NCI-H1092 treated with DMSO at 0.1 percent for 48 hours (cell line): ENCODE measurements around the gene ERAL1.
"Not testable (repeated sequence)": the region's sequence is repeated elsewhere in the genome, so short reads cannot be mapped to it uniquely, and the experiment has no call there.

Source experiments
- DNase-seq: peaks from one replicate; lab custom pipeline; 2025; lab: John Stamatoyannopoulos, UW

ERAL1 gene

DNA sequence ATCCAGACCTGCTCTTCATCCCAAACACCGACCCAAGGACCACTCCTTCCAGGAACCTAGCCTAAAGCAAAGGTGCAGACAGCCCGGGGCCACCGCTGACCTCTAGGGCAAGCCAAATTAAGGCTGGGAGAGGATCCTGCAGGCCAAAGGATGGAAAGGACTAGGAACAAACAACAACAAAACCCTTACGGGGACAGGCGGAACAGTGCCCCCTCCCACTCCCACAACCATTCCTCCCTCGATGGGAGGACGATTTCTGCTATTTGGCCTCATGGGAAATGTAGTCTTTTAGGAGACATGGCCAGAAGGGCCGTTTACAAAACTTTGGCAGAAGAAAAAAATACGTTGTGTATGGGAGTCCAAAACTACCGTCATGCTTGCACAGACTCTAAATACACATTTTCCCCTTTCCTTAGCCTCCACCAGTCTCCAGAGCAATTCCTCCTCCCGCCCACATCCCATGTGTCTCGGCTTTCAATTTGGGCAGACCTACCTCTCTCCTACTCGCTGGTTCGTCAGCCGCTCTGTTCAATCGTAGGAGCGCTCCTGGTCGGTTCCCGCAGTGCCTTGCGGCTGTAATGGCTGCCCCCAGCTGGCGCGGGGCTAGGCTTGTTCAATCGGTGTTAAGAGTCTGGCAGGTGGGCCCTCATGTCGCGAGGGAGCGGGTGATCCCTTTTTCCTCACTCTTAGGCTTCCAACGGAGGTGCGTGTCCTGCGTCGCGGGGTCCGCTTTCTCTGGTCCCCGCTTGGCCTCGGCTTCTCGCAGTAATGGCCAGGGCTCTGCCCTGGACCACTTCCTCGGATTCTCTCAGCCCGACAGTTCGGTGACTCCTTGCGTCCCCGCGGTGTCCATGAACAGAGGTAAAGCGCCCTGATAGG is at the start of gene ERAL1:
ERAL1 (plus strand) TSS at position 560 of the 879 bp plus-strand sequence; CDS start at position 579, 19 bp downstream.
- peak; percentile 89 for DNase-seq

DNA sequence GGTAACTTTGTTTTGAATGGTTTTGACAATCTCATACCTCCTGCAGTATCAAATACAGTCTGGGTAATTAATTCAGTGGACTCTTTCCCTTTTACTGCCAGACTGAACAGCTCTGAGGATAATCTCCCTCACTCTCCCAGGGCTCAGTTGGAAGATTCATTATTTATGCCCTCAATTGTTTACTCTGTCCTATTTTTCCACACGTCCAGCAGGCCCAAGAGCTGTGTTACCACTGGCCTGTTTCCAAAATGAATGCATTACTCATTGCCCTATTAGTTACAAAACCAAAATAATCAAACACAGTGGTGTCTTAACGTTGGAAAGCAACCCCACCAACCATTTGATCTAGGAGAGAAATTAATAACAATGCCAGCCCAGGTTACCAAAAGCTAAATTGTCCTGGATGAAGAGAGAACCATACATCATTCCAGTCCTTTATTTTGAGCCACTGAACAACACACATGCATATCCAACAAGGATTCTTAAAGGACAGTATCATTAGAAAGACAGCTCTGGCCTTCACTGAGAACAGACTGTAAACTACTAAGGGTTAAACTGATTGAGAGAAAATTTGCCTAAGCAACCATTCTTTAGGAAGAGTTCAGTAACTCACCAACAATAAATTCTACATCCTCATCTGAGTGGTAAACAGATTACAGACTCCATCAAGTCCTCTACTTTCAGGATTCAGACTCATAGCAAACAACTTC is 46.7 kb upstream of the ERAL1 start:
- DNase-seq = peak; percentile 64

DNA sequence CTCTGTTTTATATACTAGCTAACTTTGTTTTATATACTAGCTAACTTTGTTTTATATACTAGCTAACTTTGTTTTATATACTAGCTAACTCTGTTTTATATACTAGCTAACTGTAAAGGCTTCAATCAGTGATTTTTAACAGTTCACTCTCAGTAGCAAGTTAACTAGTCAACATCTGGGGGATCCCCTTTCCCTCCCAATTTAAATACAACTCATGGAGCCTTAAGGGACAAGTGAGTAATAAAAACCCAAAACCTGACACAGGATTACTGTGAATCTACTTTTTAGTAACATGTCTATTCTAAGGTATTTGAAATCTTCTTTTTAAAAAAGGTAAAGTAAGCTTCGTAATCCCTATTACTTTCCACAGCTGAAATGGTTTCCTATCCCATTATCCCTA is 44.4 kb upstream of the ERAL1 start:
- no peak for DNase-seq

DNA sequence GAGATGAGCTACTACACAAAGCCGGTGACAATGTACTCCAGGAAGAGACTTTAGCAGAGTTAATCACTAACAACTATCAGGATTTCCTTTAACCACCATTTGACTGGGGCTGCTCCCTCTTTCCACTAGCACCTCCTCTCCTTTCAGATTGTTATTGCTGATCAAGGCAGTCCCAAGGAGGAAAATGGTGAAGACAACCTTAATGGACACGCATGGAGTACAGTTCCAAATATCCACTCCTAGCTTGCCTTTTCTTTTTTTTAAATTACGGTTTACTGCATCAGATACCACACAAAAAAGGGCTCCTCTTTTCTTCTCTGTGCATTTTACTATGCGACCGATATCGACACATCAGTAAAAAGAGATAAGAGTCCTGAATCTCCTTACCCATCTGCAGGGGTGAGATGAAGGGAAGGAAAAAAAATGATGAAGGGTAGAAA is 43.1 kb upstream of the ERAL1 start:
- peak; percentile 49 for DNase-seq

DNA sequence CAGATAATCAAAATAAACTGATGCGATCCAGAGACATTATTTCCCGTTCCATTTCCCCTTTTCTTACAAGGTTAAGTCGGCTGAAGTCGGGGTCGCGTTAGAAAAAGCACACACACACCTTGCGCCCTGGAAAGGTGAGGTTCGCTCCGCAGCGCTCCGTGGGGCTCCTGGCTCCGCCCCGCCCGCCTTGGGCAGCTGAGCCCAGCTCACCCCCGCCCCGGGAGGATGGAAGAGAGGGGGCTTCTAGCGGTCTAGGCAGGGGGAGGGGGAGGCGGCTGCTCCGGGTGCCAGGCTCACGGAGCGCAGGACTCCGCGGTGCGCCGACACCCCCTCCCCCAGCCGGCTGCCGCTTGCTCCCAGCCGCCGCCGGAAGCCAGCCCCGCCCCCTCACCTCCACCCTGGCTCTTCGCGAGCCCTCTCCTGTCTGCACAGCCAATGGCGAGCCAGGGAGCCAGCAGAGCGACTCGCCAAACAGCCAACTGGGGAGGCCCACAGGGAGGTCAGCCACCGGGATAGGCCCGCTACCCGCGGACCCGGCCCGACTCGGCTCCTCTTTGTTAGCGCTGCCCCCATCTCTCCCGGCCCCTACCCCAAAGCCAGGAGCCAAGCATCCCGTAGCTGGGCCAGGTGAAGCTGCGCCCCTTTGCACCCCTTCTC is 42.6 kb upstream of the ERAL1 start:
- DNase-seq = peak; percentile 97

DNA sequence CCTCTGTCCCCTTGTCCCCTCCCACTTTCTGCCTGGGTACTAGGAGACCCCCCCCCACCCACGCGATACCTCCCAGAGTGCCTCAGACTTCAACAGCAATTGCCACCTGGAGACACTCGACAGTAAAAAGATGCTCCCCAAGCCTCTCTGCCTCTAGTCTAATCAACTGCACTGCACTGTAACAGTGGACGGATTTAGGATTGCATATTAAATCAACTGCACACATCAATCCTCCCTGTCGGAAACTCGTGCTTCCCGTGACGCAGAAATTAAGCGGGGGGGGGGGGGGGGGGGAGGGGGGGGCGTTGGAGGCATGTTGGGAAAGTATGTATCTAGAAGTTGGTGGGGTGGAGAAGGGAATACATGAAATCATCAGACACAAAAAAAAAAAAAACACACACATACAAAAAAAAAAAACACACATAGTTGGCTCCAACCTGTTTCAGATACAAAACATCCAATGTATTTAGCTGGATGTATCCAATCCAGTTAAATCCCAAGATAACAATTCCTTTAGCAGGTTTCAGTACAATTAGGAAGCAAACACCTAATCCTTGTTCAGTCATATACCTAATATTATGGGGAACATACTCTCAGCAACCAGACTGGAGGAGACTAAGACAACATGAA is 42.0 kb upstream of the ERAL1 start:
- peak; percentile 84 for DNase-seq

DNA sequence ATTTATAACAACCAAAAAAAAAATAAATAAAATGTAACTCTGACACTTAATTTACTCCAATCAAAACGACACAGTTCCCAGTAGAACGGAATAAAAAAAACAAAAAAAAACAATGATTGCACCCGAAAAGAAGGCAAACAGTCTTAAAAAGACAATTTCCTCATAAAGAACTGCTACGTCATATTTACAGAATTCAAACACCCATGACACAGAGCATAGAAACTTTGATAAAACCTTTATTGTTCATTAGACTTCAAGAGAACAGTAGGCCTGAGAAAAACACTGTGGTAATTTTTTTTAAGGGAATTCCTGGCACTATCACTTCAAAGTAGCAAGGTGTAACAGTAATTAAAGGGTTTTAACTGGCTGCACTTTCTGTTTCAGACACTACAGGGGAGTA is 38.3 kb upstream of the ERAL1 start:
- DNase-seq = no peak

DNA sequence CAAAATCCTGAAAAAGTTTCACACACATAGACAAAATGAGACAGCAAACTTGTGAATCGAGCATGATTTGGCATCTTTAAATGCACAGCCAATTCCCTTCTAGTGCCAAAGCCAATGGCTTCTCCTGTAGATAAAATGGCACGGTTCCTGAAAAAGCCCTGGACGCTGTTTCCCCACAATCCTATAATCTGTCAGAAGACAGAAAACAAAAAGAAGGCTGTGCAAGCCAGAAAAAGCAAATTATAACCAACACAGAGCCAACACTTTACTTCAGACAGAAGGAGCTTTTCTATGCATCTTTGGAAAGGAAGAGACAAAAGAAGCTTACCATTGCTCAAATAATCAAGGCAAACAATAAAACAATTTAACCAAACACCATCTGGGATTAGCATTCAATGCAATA is 36.0 kb upstream of the ERAL1 start:
- DNase-seq = no peak

DNA sequence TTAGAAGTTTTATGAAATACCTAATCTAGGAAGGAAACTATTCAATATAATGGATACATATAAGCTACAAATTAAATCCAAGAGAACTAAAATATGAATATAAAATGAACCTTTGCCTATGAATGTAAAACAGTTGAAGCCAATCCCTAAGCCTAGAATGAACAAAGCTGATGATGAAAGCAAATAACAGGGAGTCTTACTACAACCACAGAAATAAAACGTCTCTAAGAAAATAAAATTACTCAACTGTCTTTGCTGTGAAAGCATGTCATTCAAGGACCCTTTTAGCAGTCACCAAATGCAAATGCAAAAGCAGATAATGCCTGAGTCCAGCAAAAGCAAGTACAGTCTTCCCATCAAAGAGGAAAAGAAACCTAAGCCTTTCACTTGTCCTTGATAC is 35.2 kb upstream of the ERAL1 start:
- no peak for DNase-seq

DNA sequence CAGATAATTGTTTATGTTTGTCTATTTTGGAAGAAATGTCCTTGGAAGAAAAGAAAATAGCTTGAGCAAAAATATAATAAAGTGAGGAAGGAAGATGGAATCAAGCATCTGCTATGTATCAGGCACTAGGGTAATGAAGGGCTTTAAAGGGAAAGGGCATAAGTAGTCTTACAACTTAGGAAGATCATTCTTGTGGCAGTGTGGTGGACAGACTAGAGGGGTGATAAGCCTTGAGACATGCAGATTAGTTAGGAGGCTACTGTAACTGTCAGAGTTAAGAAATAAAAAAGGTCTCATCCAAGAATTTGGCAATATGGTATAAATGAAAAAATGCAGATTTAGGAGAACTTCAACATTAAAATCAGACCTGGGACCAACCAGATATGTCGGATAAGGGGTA is 27.1 kb upstream of the ERAL1 start:
- no peak for DNase-seq

DNA sequence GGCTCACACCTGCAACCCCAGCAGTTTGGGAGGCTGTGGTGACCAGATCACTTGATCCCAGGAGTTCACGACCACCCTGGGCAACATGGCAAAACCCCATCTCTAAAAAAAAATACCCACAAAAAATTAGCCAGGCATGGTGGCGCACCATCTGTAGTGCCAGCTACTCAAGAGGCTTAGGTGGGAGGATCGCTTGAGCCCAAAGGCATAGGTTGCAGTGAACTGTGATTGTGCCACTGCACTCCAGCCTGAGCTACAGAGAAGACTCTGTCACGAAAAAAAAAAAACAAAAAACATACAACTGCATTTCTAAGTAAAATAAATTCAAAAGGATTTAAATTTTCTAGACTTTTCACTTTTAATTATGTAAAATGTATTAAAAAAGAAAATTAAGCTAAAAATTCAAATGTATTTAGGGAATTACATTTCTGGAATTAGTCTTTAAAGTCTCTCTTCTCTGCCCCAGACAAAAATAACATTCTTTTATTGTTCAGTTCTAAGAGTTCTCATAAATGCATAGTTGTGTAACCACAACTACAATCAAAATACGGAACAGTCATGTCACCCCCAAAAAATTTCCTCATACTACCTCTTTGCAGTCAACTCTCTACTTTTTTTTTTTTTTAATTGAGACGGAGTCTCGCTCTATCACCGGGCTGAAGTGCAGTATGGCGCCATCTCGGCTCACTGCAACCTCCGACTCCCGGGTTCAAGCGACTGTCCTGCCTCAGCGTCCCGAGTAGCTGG is 26.3 kb upstream of the ERAL1 start:
- no peak for DNase-seq

DNA sequence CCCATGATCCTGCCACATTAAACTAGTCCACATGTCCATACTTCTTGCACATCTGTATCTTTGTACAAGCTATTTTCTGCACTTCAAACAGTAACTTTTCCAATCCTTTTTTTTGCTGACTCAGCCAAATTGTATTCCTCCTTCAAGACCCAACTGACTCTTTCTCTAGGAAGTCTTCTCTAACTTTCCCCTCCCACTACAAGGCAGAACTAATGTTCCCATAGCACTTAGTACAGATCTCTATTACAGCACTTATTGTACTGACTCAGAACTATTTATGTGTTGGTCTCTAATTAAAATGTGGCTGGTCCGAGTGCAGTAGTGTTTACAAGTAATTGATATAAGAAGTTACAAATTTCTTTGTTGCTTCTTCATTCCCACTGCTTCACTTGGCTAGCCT is 20.4 kb upstream of the ERAL1 start:
- DNase-seq = no peak

DNA sequence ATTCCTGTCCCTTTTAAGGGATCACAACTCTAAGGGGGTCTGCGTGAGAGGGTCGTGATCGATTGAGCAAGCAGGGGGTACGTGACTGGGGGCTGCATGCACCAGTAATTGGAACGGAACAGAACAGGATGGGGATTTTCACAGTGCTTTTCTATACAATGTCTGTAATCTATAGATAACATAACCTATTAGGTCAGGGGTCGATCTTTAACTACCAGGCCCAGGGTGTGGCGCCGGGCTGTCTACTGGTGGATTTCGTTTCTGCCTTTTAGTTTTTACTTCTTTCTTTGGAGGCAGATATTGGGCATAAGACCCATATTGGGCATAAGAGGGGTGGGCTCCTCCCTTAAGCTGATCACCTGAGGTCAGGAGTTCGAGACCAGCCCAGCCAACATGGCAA is 18.3 kb upstream of the ERAL1 start:
- not testable (repeated sequence) for DNase-seq

DNA sequence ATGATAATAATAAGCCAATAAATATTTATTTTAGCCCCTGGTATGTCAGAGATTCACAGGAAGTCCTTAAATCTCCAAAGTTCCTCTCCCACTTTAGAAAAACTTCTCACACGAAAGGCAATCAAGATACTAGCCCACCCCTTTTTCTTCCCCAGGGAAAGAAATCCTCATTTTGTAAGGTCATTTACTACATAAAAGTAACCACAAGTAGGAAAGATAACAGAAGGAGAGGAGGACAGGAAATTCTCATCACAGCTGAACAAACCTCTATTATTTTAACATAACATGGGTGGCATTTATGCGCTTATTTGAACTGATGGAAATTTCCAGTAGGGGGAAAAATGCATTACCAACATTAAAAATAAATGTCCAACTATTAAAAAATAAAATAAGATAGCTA is 15.6 kb upstream of the ERAL1 start:
- DNase-seq = no peak

DNA sequence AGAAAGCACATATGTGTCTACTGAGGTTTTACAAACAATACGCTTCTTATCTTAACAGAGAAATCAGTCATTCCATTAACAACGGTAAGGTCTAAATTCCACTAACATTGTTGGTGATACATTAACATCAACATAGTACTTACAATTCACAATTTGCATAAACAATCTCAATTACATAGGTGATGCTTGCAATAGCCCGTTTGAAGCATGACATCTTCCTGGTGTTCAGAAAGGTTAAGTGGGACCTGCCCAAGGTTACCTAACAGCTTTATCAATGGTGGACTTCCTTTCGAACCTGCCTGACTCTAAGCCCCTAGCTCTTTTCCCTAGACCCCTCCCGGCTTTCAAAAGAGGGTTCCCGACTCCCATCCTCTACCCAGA is 12.9 kb upstream of the ERAL1 start:
- no peak for DNase-seq

DNA sequence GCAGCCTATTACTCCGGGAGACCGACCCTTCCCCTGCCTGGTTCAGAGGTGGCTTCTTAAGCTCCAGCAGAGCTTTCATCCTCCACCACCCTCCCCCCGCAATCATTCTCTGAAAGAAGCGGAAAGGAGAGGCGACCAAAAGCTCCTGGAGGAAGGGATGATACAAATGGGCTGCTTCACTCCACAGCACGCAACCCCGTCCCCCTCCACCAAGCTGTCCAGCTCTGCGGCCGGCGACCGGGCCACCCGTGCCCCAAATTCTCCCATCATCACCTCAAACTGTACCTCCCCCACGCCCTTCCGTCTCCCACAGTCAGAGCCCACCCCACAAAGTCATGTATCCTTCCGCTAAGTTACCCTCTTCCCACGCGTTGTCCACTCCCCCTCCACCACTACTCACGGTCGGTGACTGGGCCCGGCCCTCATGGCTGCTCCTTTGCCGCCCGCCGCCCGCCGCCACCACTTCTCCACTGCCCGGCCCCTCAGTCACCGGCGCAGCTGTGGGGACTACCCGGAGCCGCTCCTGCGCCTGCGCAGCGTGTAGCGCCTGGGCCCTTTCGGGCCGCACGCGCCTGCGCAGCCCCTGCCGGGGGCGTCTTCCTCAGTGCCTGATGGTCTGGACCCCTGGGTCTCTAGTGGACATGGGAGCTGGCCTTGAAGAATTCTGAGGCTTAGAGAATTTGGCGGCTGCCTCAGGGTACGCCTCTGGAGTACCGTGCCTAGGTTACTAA is 12.4 kb upstream of the ERAL1 start, which contains the start of gene FAM222B:
FAM222B (minus strand) TSS at position 509 of the 731 bp plus-strand sequence. CDS start 76,123 bp downstream, outside the sequence.
- DNase-seq = peak; percentile 82

DNA sequence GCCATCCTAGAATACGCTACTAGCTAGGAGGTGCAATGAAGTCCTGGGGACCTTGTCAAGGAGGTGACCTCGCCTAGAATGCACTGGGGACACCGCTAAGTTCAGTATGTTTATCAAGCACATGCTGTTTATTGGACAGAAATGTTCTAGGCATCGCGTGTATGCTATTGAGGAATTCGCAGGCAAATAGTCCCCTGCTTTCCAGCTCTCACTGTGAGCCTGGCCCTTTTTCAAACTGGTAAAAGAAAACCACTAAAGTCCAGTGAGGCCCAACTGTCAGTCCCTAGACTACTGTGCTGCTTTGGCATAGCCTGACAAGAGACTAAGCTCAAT is 11.0 kb upstream of the ERAL1 start:
- no peak for DNase-seq

DNA sequence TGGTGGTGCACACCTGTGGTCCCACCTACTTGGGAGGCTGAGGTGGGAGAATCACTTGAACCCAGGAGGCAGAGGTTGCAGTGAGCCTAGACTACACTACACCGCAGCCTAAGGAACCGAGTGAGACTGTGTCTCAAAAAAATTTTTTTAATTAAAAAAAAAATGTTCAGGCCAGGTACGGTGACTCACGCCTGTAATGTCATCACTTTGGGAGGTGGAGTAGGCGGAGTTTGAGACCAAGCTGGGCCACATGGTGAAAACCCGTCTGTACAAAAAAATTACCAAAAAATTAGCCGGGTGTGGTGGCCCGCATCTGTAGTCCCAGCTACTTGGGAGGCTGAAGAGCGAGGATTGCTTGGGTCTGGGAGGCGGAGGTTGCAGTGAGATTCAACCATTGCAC is 8.6 kb upstream of the ERAL1 start:
- no peak for DNase-seq

DNA sequence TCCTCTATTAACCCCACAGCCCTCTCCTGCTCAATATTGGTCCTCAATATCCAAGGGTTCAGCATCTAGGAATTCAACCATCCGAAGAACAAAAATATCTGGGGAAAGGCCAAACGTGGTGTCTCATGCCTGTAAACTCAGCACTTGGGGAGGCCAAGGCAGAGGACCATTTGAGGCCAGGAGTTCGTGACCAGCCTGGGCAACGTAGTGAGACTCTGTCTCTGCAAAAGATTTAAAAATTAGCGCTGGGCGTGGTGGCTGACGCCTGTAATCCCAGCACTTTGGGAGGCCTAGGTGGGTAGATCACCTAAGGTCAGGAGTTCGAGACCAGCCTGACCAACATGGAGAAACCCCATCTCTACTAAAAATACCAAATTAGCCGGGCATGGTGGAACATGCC is 8.1 kb upstream of the ERAL1 start:
- not testable (repeated sequence) for DNase-seq

DNA sequence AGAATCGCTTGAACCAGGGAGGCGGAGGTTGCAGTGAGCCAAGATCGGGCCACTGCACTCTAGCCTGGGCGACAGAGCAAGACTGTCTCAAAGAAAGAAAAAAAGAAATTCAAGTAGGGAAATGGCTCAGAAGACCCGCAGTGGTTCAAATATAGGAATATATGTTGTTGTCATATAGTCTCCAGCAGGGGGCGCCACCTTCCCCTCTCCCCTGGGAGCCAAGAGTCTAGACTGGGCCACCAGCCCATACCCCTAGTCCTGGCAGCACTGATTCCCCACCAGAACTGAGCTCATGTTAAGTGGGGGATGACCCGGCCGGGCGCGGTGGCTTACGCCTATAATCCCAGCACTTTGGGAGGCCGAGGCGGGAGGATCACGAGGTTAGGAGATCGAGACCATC is 6.1 kb upstream of the ERAL1 start:
- not testable (repeated sequence) for DNase-seq

DNA sequence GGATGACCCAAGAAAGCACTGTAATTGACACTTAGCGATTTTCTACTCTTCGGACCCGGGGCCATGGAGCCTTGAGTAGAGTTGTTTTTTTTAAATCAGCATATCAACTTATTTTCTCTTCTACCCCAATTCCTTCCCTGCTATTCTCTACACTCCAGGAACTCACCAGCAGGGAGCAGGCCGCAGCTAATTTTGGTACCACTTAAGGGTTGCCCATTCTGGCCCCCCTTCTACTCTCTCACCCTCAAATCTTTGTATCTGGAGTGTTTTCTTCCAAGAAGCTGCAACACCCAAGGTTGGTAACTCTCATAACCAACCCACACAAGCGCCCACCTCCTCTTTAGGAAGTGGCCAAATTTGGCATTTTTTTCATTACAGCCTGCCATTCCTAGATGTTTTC is 5.5 kb upstream of the ERAL1 start:
- DNase-seq = no peak
